Measurements from ENCODE around the gene GPR78.

The GPR78 gene

DNA sequence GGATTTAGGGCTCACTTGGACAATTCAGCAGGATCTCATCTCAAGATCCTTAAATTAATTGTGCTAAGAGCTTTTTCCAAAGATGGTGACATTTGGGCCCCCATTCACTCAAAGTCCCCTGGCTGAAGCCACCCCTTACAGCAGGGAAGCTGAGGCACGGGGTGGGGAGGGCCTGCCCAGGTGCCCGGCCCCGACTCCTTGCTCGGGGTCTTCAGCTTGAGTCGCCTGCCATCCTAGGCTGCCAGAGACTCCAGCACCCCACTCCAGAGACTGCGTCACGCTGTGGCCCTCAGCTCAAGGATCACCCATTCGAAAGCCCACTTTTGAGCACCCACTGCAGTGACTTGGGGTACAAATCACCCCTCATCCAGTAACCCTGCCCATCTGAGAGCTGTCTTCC is 39.2 kb upstream of the GPR78 start:
- no peaks in the 10 kb centered on the region for H3K9me3 ChIP-seq (replicated peaks; ENCODE audit: insufficient read depth, low read length)
- no peak overlapping the region for H3K27ac ChIP-seq (ENCODE audit: low read length)
- H3K4me1 ChIP-seq (ENCODE audit: low read length), result peaks cover 9% of the 10 kb centered on the region; the same call in 1 of the 2 replicates

DNA sequence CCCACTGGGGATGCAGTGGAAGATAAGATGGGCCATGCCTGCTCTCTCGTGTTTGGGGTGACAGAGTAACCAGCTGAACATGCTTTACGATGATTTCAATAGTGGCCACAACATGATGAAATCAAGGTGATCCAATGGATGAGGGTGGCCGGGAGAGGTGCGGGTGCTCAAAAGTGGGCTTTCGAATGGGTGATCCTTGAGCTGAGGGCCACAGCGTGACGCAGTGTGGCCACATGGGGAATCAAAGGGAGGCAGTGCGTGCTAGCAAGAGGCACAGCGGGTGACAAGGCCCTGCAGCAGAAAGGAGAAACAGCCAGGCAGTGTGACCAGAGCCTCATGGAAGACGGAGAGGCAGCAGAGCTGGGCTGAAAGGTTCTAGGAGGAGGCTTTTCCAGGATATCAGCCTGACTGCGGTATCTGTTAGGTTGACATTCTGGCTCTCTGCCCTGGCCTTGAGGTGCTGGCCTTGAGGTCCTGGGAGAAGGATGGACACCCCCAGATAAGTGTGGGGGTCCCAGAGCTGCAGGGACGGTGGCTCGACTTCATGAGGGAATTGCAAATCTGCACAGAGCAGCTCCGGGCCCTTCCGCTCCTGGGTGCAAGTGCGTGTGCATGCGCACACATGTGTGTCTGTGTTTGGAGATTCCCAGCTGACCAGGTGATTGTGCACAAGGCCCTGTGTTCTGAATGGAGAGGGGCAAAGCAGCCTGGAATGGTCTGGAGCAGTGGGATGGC is 38.0 kb upstream of the GPR78 start:
- Histone ChIP-seq H3K27ac (ENCODE audit: low read length) (no peak overlapping the region), H3K9me3 (replicated peaks; ENCODE audit: insufficient read depth, low read length) (no peaks in the 10 kb centered on the region), H3K79me2 (ENCODE audit: low read length) (no peaks in the 10 kb centered on the region), H3K4me1 (ENCODE audit: low read length) (peaks cover 9% of the 10 kb centered on the region; the same call in 1 of the 2 replicates), H3F3A (ENCODE audit: insufficient read depth, low read length) (no peaks in the 10 kb centered on the region), H3K27me3 (replicated peaks; ENCODE audit: insufficient read depth, low read length) (peaks cover 44% of the 10 kb centered on the region), H4K20me1 (ENCODE audit: insufficient read depth, low read length) (no peaks in the 10 kb centered on the region), H3K36me3 (replicated peaks; ENCODE audit: insufficient read depth, low read length) (no peaks in the 10 kb centered on the region), H3K9me2 (replicated peaks; ENCODE audit: insufficient read depth, low read length) (no peaks in the 10 kb centered on the region), H3K4me2 (ENCODE audit: low read depth, low read length) (no peak overlapping the region), H3K9ac (ENCODE audit: low read length) (no peak overlapping the region), H3K4me3 (ENCODE audit: low read length) (no peak overlapping the region), H2AFZ (ENCODE audit: low read length) (no peak overlapping the region)
- no peak for DNase-seq
- TF ChIP-seq, protein P1, sequence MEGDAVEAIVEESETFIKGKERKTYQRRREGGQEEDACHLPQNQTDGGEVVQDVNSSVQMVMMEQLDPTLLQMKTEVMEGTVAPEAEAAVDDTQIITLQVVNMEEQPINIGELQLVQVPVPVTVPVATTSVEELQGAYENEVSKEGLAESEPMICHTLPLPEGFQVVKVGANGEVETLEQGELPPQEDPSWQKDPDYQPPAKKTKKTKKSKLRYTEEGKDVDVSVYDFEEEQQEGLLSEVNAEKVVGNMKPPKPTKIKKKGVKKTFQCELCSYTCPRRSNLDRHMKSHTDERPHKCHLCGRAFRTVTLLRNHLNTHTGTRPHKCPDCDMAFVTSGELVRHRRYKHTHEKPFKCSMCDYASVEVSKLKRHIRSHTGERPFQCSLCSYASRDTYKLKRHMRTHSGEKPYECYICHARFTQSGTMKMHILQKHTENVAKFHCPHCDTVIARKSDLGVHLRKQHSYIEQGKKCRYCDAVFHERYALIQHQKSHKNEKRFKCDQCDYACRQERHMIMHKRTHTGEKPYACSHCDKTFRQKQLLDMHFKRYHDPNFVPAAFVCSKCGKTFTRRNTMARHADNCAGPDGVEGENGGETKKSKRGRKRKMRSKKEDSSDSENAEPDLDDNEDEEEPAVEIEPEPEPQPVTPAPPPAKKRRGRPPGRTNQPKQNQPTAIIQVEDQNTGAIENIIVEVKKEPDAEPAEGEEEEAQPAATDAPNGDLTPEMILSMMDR (IDR thresholded peaks at IDR 0.05; ENCODE audit: low read length), result no peak
- TF ChIP-seq EZH2phosphoT487 (IDR thresholded peaks at IDR 0.05; ENCODE audit: low read length), result no peak
- TF ChIP-seq EZH2 (optimal IDR thresholded peaks at IDR 0.05; ENCODE audit: low read depth, low read length), result no peak

More for the DNA sequence above, 39.2 kb upstream of the GPR78 start:
- H3F3A ChIP-seq (ENCODE audit: insufficient read depth, low read length), result no peaks in the 10 kb centered on the region
- DNase-seq, result no peak
- no peak overlapping the region for H3K4me2 ChIP-seq (ENCODE audit: low read depth, low read length)
- no peak overlapping the region for H3K4me3 ChIP-seq (ENCODE audit: low read length)
- no peak overlapping the region for H2AFZ ChIP-seq (ENCODE audit: low read length)
- TF ChIP-seq EZH2phosphoT487 (IDR thresholded peaks at IDR 0.05; ENCODE audit: low read length) (no peak), EZH2 (optimal IDR thresholded peaks at IDR 0.05; ENCODE audit: low read depth, low read length) (no peak)
- TF ChIP-seq, protein P1 (IDR thresholded peaks at IDR 0.05; ENCODE audit: low read length), result no peak
- no peaks in the 10 kb centered on the region for H4K20me1 ChIP-seq (ENCODE audit: insufficient read depth, low read length)
- no peaks in the 10 kb centered on the region for H3K9me2 ChIP-seq (replicated peaks; ENCODE audit: insufficient read depth, low read length)
- no peaks in the 10 kb centered on the region for H3K79me2 ChIP-seq (ENCODE audit: low read length)
- peaks cover 33% of the 10 kb centered on the region for H3K27me3 ChIP-seq (replicated peaks; ENCODE audit: insufficient read depth, low read length)
- no peak overlapping the region for H3K9ac ChIP-seq (ENCODE audit: low read length)
- H3K36me3 ChIP-seq (replicated peaks; ENCODE audit: insufficient read depth, low read length), result no peaks in the 10 kb centered on the region

DNA sequence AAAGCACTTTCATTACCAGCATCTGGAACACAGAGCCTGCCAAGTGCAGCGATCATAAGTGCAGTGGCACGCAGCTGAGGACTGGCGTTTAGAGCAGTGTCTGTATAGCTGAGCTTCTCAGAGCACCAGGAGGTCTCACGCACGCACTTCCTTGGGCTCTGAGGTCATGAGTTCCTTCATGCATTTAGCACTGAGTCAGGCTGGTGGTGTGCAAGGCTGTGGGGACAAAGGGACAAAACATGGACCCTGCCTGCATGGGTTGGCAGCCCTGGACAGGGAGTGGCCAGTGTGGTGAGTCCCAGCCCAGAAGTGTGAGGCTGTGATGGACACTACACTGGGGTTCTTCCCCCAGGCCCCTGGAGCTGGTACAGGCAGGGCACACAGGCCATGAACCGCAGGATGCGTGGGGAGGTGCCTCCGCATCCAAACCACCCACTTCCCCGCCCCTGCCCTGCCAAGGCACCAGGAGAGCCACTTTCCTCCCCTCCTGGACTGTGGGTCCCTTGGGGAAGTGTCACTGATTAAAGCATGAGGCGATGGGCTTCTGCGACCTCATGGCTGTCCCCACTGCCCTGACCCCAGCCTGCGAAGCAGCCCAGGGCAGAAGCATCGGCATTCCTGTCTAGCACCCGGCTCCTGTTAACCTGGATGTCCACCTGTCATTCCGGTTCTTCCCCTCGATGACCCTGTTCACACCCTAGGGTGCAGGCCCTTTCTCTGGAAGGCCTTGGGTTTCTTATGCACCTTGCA is 37.2 kb upstream of the GPR78 start:
- no peak for DNase-seq
- Histone ChIP-seq H3K4me2 (ENCODE audit: low read depth, low read length) (no peak overlapping the region), H3K27me3 (replicated peaks; ENCODE audit: insufficient read depth, low read length) (peaks cover 51% of the 10 kb centered on the region), H3K4me1 (ENCODE audit: low read length) (peaks cover 9% of the 10 kb centered on the region; the same call in 1 of the 2 replicates), H3K4me3 (ENCODE audit: low read length) (no peak overlapping the region), H3K79me2 (ENCODE audit: low read length) (no peaks in the 10 kb centered on the region), H2AFZ (ENCODE audit: low read length) (no peak overlapping the region), H3K9me2 (replicated peaks; ENCODE audit: insufficient read depth, low read length) (no peaks in the 10 kb centered on the region), H3F3A (ENCODE audit: insufficient read depth, low read length) (no peaks in the 10 kb centered on the region), H4K20me1 (ENCODE audit: insufficient read depth, low read length) (no peaks in the 10 kb centered on the region), H3K9ac (ENCODE audit: low read length) (no peak overlapping the region), H3K9me3 (replicated peaks; ENCODE audit: insufficient read depth, low read length) (no peaks in the 10 kb centered on the region), H3K27ac (ENCODE audit: low read length) (no peak overlapping the region), H3K36me3 (replicated peaks; ENCODE audit: insufficient read depth, low read length) (no peaks in the 10 kb centered on the region)
- TF ChIP-seq, protein P1 (IDR thresholded peaks at IDR 0.05; ENCODE audit: low read length), result no peak
- no peak for TF ChIP-seq EZH2 (optimal IDR thresholded peaks at IDR 0.05; ENCODE audit: low read depth, low read length)
- no peak for TF ChIP-seq EZH2phosphoT487 (IDR thresholded peaks at IDR 0.05; ENCODE audit: low read length)

Data from MM.1S (cell line).